HG03064 (cell line): ENCODE data around the gene DBF4B.
A peak's percentile ranks its signal among the peaks of the same experiment; 100 is the strongest.
"Not testable (repeated sequence)": the region's sequence is repeated elsewhere in the genome, so short reads cannot be mapped to it uniquely, and the experiment has no call there.

ENCODE experiments used
- ATAC-seq: cut with Tn5 transposase; IDR thresholded peaks from one replicate; pipeline ENCODE4 v1.9.1; 2021; ENCODE audit warnings: low read depth; ENCODE audit not compliant: unreplicated experiment

Gene DBF4B

DNA sequence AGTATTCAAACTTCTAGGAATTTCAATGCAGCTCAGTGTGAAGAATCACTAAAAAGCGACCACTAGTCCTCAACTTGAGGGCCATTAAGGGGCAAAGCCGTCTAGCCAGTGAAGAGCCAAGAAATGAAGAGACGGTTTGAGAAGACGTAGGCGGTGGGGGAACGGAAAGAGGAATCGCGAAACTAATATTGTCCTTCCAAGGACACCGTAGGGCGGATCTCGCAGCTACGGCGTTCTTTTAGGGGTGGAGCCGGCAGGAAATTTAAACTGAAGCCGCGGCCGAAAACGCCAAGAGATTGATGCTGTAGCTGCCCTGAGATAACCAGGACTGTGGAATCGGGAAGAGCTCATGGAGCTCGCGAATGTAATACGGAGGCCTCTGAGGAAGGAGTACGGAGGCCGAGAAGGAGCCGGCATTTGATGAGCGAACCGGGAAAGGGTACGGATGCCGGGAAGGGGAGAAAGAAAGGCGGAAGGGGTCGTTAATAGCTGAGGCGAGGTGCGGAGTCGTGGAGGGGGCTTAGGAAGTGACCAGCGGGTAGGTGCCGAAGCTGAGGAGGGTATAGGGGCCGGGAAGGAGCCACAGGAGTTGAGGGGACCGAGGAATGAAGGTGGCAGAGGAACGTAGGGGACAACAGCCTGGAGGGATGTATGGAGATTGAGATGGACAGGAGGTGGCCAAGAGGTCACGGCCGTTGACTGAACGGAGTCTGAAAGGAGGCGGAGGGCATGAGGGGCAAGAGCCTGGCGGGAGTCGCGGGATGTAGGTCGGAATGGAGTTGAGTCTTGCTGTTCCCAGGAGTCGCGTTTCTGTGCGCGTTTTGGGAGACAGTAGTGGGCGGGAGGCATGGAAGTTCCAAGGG lies at the start of gene DBF4B:
Gene DBF4B (plus strand): TSS at position 265 of the 863 bp plus-strand sequence. CDS start 156 bp downstream, at position 421.
- no peak for ATAC-seq

GRCh38 chr17:44661835-44662234 lies 46.6 kb upstream of the DBF4B start:
- no peak for ATAC-seq

GRCh38 chr17:44663095-44663494 lies 45.4 kb upstream of the DBF4B start:
- ATAC-seq, result no peak

DNA sequence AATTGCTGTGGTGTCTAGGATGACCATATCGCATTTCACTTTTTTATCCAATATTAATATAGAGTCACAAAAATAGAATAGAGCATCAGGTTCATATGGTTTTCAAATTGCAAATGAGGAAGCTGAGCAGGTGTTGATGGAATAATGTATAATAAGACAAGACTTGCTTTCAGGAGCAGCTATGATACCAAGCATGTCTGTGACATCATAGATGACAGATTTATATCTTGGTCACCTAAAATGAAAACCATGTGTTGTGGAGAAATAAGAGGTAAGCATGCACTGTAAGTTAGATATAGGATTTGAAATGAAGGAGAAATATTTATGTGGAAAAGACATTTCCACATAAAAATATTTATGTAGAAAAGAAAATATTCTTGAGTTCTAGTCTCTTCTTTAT lies 43.6 kb upstream of the DBF4B start:
- ATAC-seq, result no peak

DNA sequence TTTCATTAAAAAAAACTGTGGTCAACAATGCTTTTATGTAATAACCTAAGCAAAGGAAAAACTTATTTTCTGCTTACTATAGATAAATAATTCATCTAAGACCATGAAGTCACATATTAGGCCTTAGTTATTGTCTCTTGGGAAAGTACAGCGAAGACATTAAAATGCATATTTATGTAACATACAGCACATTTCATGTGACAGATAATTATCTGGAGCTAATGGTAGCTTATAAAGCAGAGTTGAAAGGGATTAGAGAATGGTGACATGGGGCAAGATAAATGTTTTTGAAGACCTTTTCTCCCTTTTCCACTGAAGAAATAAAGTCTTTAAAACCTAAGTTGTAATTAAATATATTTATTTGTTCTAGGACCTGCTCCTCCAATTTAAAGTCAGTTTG lies 42.5 kb upstream of the DBF4B start:
- no peak for ATAC-seq

DNA sequence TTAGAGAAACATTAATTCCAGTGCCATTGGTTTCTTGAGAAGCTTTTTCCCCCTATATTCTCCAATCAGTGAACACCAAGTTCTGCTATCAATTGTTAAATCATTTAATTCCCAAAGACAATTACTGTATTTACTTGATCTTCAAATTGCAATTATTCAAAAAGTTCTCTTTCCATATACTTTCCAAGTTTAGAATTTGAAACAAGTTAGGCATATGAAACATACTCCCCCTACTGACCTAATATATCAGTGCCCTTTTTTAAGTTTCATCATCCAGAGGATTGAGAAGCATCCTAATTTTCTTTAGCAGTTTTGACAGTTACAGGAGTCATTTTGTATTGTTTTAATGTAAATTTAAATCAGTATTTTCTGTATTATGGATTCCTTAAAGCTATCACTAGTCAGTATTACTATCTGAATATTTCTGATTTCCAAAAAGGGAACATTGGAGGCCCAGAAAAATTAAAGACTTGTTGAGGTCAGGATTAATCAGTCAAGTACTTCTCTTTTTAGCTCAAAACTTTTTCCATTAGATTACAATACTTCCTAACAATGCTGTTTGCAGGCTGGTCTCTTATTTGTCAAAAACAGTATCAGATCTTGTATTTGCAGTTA lies 35.9 kb upstream of the DBF4B start:
- ATAC-seq, result no peak

- no peak for ATAC-seq
Observed at GRCh38 chr17:44673893-44674292, 34.6 kb upstream of the DBF4B start.

DNA sequence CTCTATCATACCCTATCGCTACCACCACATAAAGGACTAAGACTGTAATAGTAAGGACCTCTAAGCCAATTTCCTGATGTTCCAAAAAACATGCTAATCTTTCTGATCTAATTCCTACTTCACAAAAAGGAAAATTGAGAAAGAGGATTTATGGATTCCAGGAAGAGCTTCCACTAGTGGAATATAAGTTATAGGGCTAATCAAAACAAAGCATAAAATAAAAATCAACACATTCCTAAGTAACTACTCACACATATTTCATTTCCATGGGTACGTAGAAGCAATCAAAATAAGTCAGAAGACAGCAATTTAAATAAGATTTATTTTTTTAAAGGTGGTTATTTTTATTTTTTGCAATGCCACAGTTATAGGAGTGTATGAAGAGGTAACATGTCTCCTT lies 31.3 kb upstream of the DBF4B start:
- ATAC-seq, result no peak

- ATAC-seq, result not testable (repeated sequence)
Observed at GRCh38 chr17:44683303-44683702, 25.2 kb upstream of the DBF4B start.

- no peak for ATAC-seq
Observed at GRCh38 chr17:44687756-44688155, 20.7 kb upstream of the DBF4B start.

DNA sequence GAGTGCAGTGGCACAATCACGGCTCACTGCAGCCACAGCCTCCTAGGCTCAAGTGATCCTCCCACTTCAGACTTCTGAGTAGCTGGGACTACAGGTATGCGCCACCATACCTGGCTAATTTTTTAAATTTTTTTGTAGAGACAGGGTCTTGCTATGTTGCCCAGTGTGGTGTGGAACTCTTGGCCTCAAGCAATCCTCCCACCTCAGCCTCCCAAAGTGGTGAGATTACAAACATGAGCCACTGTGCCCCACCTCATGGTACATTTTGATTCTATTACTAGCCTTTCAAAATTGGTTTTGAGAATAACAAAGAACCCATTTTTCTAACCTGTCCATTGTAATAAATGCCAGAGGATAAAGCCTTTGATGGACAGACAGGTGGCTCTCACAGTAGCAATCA lies 20.3 kb upstream of the DBF4B start:
- no peak for ATAC-seq

DNA sequence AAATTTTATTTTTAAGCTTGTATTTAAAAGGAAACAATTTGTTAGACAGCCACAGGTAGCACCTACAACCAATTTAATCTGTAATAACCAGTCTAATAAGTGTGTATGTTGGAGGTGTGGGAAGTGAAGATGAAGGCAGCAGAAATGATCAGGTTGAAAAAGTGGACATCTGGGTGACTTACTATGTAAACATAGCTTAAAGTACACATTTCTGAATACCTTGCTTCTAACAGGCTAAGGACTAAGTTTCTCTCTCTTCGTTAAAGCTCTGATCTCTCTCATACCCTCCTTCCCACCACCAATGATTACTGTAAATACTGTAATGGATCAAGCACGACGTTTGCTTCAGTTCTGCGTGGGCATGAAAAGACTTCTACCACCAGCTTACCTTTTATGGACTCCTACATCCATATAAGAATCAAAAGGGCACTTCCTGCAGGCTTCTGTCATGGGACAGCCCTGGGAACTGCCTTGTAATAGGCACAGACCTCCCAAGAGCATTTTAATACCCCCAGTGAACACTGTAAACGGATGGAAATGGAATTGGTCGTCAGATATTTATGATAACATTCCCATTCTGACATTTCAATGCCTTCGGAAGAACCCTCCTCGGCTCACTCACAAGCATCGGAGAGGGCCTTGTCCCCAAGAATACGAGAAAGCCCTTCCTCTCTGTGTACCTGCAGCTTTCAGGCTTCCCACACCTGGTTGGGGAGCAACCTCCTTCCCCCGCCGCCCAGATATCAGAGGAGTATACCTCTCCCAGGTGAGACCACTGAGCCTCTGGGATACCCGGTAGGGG lies 19.6 kb upstream of the DBF4B start:
- no peak for ATAC-seq

GRCh38 chr17:44689477-44690217 lies 18.8 kb upstream of the DBF4B start, which contains the start of gene CCDC43:
TSS of gene CCDC43 (minus strand) at chr17:44689776. CDS start at chr17:44689753, 23 bp downstream.
- peak; percentile 82 for ATAC-seq

DNA sequence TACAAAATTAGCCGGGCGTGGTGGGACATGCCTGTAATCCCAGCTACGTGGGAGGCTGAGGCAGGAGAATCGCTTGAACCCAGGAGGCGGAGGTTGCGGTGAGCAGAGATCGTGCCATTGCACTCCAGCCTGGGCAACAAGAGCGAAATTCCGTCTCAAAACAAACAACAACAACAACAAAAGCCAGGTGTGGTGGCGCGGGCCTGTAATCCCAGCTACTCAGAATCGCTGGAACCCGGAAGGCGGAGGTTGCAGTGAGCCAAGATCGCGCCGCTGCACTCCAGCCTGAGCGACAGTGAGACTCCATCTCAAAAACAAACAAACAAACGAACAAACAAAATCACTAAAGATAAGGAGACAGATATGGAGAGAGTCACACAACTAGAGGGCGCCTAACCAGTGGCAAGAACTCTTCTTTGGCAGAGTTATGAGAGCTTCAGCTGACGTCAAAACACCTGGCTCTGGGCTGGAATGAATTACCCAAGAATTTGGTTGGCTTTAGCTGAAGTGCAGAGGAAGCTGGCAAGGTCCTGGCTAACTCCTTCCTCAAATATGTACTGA lies 17.6 kb upstream of the DBF4B start:
- not testable (repeated sequence) for ATAC-seq

- no peak for ATAC-seq
Observed at GRCh38 chr17:44693609-44694008, 14.9 kb upstream of the DBF4B start.

DNA sequence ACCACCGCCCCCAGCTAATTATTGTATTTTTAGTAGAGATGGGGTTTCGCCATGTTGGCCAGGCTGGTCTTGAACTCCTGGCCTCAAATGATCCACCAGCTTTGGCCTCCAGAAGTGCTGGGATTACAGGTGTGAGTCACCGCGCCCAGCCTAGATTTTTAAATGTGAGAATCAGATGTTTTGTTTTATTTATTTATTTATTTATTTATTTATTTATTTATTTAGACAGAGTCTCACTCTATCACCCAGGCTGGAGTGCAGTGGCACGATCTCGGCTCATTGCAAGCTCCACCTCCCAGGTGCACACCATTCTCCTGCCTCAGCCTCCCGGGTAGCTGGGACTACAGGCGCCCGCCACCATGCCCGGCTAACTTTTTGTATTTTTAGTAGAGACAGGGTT lies 8.2 kb upstream of the DBF4B start:
- ATAC-seq, result not testable (repeated sequence)

DNA sequence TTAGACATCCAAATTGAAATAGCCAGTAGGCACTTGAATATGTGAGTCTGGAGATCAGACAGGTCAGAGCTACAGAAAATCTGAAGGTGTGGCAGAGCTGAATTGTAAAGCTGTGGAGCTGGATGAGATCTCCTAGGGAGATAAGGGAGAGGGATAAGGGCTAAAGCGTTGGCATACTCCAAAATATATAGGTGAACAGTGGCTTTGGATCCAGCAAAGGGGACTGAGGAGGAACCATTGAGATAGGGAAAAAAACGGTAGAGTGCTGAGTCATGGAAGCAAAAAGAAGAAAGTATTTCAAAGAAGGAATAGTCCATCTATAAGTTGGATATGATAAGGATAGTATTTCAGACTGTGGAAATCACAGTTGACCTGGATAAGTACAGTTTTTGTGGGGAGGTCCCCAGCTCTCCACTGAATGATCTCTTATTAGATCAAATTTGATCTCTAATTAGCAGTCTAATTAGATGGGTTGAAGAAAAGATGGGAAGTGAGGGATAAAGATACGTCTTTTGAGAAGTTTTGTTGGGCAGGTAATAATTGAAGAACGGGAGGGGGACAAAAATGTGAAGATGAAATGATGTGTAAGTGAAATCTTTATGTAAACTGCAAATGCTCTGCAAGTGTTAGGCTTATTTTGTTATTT lies 587 bp upstream of the DBF4B start:
- no peak for ATAC-seq

GRCh38 chr17:44719444-44719843 lies 11.0 kb downstream of the DBF4B start:
- no peak for ATAC-seq

DNA sequence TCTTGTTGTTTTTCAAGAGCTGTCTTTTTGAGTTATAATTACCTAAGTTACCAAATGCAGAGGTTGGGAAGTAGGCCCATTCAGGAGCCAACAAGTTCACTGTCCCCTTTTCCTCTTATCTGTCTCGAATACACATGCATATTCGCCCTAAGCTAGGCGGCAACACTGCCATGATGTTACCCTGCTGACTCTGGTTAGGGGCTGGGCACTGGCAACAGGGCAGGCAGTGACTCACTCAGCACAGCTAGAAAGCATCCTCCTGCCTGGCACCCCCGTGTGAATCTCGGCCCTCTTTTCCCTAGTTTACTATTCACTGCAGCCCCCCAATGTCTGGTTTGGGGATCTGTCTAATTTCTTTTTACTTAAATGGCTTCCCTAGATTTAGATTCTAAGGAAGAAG lies 13.8 kb downstream of the DBF4B start:
- no peak for ATAC-seq

- not testable (repeated sequence) for ATAC-seq
Observed at GRCh38 chr17:44726121-44726520, 17.7 kb downstream of the DBF4B start.
